CD4-positive, CD25-positive, alpha-beta regulatory T cell (primary cell): ENCODE measurements around the gene MARCHF10. TPM values are rescaled to one million over a fixed set of nuclear protein-coding genes. Genes with fewer than 3 reads are reported as not detected.
A peak's percentile ranks its signal among the peaks of the same experiment; 100 is the strongest.

Experiments
- ATAC-seq, 2 donors: fragments of 150-1000 bp; cut with Tn5 transposase; one replicate each; pipeline ENCODE4 v1.10.0; 2021; ENCODE audit warnings: low read depth in 2 of 2, moderate number of reproducible peaks in 2 of 2, moderate library complexity in 1 of 2
- DNase-seq, 3 donors: peaks; one replicate each; pipeline versions ENCODE4 v3.0.0 to v3.0.0-alpha.2; 2012 to 2022; ENCODE audit warnings: mixed read lengths in 1 of 3
- H3K27ac ChIP-seq: one replicate; pipeline ENCODE4 v1.7.0; 2013; ENCODE audit warnings: mild to moderate bottlenecking, low read length; ENCODE audit not compliant: insufficient read depth, poor library complexity, severe bottlenecking
- H3K27me3 ChIP-seq: one replicate; pipeline ENCODE4 v1.7.0; 2013; ENCODE audit warnings: low read length; ENCODE audit not compliant: control insufficient read depth, insufficient read depth
- H3K36me3 ChIP-seq: one replicate; pipeline ENCODE4 v1.7.0; 2013; ENCODE audit warnings: mild to moderate bottlenecking, low read length, moderate library complexity; ENCODE audit not compliant: control insufficient read depth, insufficient read depth
- H3K4me1 ChIP-seq: 2 replicates; pipeline ENCODE4 v1.7.0; 2013; ENCODE audit warnings: mild to moderate bottlenecking, low read length; ENCODE audit not compliant: insufficient read depth, control insufficient read depth, poor library complexity, severe bottlenecking
- H3K4me3 ChIP-seq: one replicate; pipeline ENCODE4 v1.7.0; 2013; ENCODE audit warnings: low read depth, mild to moderate bottlenecking, low read length, moderate library complexity
- H3K9me3 ChIP-seq, 2 experiments: 1 replicate in 1 of 2; 2 replicates in 1 of 2; pipeline ENCODE4 v1.7.0; 2013; ENCODE audit warnings: low read length in 2 of 2, mild to moderate bottlenecking in 1 of 2, moderate library complexity in 1 of 2; ENCODE audit not compliant: control insufficient read depth in 2 of 2
- H3K27ac Mint-ChIP-seq, 3 donors: one replicate each; pipeline ENCODE4 v1.8.0; 2020 to 2022; ENCODE audit warnings: mild to moderate bottlenecking in 3 of 3, mixed read lengths in 3 of 3, moderate library complexity in 2 of 3
- H3K27me3 Mint-ChIP-seq: one replicate; pipeline ENCODE4 v1.8.0; 2022; ENCODE audit warnings: mild to moderate bottlenecking, mixed read lengths
- H3K36me3 Mint-ChIP-seq: one replicate; pipeline ENCODE4 v1.8.0; 2020; ENCODE audit warnings: mixed read lengths
- H3K4me1 Mint-ChIP-seq, 4 donors: one replicate each; pipeline ENCODE4 v1.8.0; 2020 to 2022; ENCODE audit warnings: mixed read lengths in 4 of 4, mild to moderate bottlenecking in 1 of 4
- H3K4me3 Mint-ChIP-seq, 4 donors: one replicate each; pipeline ENCODE4 v1.8.0; 2020 to 2022; ENCODE audit warnings: mild to moderate bottlenecking in 4 of 4, mixed read lengths in 4 of 4, moderate library complexity in 3 of 4
- H3K9me3 Mint-ChIP-seq, 7 donors: one replicate each; pipeline ENCODE4 v1.8.0; 2020 to 2022; ENCODE audit warnings: mixed read lengths in 7 of 7, mild to moderate bottlenecking in 3 of 7, moderate library complexity in 2 of 7
- polyA plus RNA-seq, 4 donors: library from polyadenylated mRNA; unstranded; fragments of 300-500 nt; fragmentation: Illumina TruSeq; gene quantifications; one replicate each; pipeline ENCODE4 v1.2.3, GENCODE V29; 2021
- total RNA-seq: library from RNA; stranded (reverse); gene quantifications from one replicate; pipeline ENCODE4 v1.2.3, GENCODE V29; 2022

MARCHF10 gene
- total and polyA plus RNA-seq, 5 donors from 2014 or later = 0.12 to 0.48 (median 0.18) TPM; not detected in 2

DNA sequence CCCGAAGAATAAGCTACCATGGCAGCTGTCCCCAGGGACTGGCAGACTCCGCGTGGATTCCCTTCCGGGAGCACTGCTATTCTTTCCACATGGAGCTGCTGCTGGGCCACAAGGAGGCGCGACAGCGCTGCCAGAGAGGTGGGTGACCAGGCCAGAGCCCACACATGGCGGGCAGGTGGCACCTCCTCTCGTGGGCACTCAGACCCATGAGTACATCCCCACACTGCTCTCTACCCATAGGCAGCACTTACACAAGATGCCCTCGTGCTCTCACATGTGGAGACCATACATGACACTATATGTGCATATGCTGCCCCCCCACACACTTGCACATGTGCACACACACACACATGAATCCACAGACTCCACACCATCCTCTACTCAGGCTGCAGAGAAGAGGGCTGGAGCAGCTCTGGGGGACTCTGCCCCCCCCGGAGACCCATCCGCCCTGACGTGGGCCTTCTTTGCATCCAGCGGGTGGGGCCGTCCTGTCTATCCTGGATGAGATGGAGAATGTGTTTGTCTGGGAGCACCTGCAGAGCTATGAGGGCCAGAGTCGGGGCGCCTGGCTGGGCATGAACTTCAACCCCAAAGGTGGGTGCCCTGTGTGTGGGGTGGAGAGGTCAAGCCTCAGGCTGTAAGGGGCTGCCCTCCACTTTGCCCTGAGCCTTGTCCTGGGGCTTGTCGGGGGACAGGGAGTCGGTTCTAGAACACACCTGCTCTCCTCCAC, 117.8 kb downstream of the MARCHF10 start:
- Histone ChIP-seq H3K4me3 (no peak overlapping the region), H3K27ac (no peak overlapping the region), H3K27me3 (no peaks in the 10 kb centered on the region), H3K9me3 (no peaks in the 10 kb centered on the region), H3K36me3 (no peaks in the 10 kb centered on the region), H3K4me1 (no peaks in the 10 kb centered on the region)
- no peaks in the 10 kb centered on the region for H3K27me3 Mint-ChIP-seq
- H3K4me1 Mint-ChIP-seq = no peaks in the 10 kb centered on the region
- no peak overlapping the region for H3K4me3 Mint-ChIP-seq
- ATAC-seq (no peak), DNase-seq (no peak)
- H3K36me3 Mint-ChIP-seq = no peaks in the 10 kb centered on the region
- H3K27ac Mint-ChIP-seq = no peak overlapping the region
- H3K9me3 Mint-ChIP-seq = peaks cover 0 to 2% (median 0%) of the 10 kb centered on the region in 7 donors

DNA sequence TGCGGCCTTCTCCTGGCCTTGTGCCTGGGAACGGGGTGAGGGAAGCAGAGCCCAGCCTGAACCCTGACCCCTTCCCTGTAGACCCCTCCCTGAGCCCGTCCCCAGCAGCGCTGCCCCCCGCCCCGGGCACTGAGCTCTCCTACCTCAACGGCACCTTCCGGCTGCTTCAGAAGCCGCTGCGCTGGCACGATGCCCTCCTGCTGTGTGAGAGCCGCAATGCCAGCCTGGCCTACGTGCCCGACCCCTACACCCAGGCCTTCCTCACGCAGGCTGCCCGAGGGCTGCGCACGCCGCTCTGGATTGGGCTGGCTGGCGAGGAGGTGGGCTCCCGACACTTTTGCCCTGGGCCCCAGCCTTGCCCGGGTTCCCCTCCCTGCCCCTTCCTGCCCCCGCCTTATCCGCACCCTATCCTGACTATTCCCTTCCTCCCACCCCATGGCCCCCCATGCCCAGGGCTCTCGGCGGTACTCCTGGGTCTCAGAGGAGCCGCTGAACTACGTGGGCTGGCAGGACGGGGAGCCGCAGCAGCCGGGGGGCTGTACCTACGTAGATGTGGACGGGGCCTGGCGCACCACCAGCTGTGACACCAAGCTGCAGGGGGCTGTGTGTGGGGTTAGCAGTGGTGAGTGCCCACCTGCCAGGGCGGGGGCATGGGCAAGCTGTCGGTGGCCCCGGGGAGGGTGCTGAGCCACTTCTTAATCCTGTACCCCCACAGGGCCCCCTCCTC, 118.5 kb downstream of the MARCHF10 start:
- Mint-ChIP-seq H3K27me3 (no peaks in the 10 kb centered on the region), H3K9me3 (peaks cover 0 to 2% (median 0%) of the 10 kb centered on the region in 7 donors), H3K4me1 (no peaks in the 10 kb centered on the region), H3K27ac (no peak overlapping the region), H3K36me3 (no peaks in the 10 kb centered on the region), H3K4me3 (no peak overlapping the region)
- Histone ChIP-seq H3K4me1 (no peaks in the 10 kb centered on the region), H3K4me3 (no peak overlapping the region), H3K27me3 (no peaks in the 10 kb centered on the region), H3K9me3 (no peaks in the 10 kb centered on the region), H3K36me3 (no peaks in the 10 kb centered on the region), H3K27ac (no peak overlapping the region)
- ATAC-seq = peak in 1 of 2 donors; percentile 22
- no peak for DNase-seq

DNA sequence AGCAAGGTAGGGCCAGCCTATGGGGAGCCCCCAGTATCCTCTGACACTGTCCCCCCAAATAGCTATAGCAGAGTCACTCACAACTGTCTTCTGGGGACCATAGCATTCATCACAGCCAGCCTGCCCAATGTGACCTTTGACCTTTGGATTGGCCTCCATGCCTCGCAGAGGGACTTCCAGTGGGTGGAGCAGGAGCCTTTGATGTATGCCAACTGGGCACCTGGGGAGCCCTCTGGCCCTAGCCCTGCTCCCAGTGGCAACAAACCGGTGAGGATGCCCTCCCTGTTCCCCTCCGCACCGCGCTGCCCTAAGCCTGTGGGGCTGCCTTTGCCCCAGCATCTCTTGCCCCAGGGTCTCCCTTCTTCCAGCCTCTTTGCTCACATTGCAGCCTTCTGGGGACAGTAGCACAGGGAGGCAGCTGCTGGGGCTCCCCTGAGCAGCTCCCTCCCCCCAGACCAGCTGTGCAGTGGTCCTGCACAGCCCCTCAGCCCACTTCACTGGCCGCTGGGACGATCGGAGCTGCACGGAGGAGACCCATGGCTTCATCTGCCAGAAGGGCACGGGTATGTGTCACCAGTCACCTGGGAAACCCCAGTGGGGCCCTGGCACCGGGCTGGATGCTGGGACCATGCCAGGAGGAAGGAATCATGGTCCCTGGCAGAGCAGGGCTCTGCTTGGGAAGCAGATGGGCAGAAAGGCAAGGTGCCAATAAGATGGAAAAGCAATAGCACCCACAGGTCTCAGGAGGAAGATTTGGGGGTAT, 119.5 kb downstream of the MARCHF10 start:
- Mint-ChIP-seq H3K27me3 (no peaks in the 10 kb centered on the region), H3K4me1 (no peaks in the 10 kb centered on the region), H3K27ac (peak overlapping the region in 1 of 3 donors; percentile 26), H3K36me3 (no peaks in the 10 kb centered on the region), H3K9me3 (no peaks in the 10 kb centered on the region), H3K4me3 (peak overlapping the region in 1 of 4 donors; percentile 7)
- ATAC-seq = no peak
- DNase-seq = no peak
- H3K27me3 ChIP-seq = no peaks in the 10 kb centered on the region
- no peak overlapping the region for H3K4me3 ChIP-seq
- H3K9me3 ChIP-seq = no peaks in the 10 kb centered on the region
- H3K36me3 ChIP-seq = no peaks in the 10 kb centered on the region
- no peaks in the 10 kb centered on the region for H3K4me1 ChIP-seq
- H3K27ac ChIP-seq = no peak overlapping the region

DNA sequence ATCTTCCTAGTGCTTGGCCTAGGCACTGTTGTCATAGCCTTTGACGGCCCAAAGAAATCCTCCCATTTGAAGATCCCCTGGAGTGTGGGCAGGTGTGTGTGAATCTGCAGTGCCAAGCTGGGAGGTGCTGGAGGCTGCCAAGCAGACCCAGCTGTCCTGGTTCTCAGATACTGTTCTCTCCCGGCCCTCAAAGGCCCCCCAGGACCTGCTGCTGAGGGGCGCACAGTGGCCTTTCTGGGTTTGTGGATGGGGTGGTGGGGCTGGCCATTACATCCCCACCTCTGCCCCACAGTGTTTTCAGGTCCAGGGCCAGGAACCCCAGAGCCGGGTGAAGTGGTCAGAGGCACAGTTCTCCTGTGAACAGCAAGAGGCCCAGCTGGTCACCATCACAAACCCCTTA, 120.1 kb downstream of the MARCHF10 start:
- Histone ChIP-seq H3K4me1 (no peaks in the 10 kb centered on the region), H3K4me3 (no peak overlapping the region), H3K27ac (no peak overlapping the region), H3K36me3 (no peaks in the 10 kb centered on the region), H3K9me3 (no peaks in the 10 kb centered on the region), H3K27me3 (no peaks in the 10 kb centered on the region)
- no peak for ATAC-seq
- no peak overlapping the region for H3K27ac Mint-ChIP-seq
- H3K4me1 Mint-ChIP-seq = no peaks in the 10 kb centered on the region
- H3K36me3 Mint-ChIP-seq = no peaks in the 10 kb centered on the region
- H3K4me3 Mint-ChIP-seq = peak overlapping the region in 1 of 4 donors; percentile 7
- no peaks in the 10 kb centered on the region for H3K9me3 Mint-ChIP-seq
- no peaks in the 10 kb centered on the region for H3K27me3 Mint-ChIP-seq
- no peak for DNase-seq

DNA sequence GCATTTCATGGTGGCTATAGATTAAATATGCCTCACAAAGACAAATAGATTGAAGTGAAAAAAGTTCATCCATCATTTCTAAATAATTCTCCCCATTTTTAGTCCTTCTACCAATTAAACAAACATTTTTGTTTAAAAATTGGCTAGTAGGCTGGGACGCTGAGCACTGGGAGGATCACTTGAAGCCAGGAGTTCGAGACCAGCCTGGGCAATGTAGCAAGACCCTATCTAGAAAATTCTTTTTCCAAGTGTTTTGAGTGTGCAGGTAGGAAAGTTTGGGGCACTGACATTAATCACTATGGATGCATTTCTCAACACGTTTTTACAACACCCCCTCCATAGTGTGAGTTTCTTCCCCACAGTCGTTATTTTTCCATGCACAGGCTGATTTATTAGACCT, 123.9 kb downstream of the MARCHF10 start:
- H3K36me3 Mint-ChIP-seq = no peaks in the 10 kb centered on the region
- H3K4me1 ChIP-seq = no peaks in the 10 kb centered on the region
- ATAC-seq = no peak
- no peaks in the 10 kb centered on the region for H3K27me3 Mint-ChIP-seq
- DNase-seq = no peak
- no peak overlapping the region for H3K4me3 ChIP-seq
- H3K4me3 Mint-ChIP-seq = no peak overlapping the region
- no peaks in the 10 kb centered on the region for H3K9me3 ChIP-seq
- no peaks in the 10 kb centered on the region for H3K36me3 ChIP-seq
- no peaks in the 10 kb centered on the region for H3K4me1 Mint-ChIP-seq
- no peaks in the 10 kb centered on the region for H3K9me3 Mint-ChIP-seq
- no peaks in the 10 kb centered on the region for H3K27me3 ChIP-seq
- no peak overlapping the region for H3K27ac ChIP-seq
- H3K27ac Mint-ChIP-seq = no peak overlapping the region

DNA sequence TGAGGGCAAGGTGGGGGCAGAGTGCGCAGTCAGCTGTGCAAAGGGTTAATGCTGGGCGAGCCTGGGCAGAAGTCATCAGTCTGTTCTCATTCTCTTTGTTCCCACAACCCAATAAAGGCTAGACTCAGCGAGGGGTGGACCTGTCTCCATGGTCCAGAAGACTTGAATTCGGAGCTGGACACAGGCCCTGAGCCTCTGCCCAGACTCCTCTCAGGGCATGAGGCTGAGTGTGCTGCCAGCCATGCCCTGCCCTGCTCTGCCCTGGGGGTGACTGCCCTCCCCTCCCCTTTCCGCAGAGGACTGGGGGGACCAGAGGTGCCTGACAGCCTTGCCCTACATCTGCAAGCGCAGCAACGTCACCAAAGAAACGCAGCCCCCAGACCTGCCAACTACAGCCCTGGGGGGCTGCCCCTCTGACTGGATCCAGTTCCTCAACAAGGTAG, 126.2 kb downstream of the MARCHF10 start:
- peak overlapping the region in 1 of 3 donors; percentile 20 for H3K27ac Mint-ChIP-seq
- DNase-seq (no peak), ATAC-seq (no peak)
- H3K36me3 Mint-ChIP-seq = no peaks in the 10 kb centered on the region
- H3K4me3 ChIP-seq = no peak overlapping the region
- H3K4me1 Mint-ChIP-seq = no peaks in the 10 kb centered on the region
- no peak overlapping the region for H3K27ac ChIP-seq
- no peaks in the 10 kb centered on the region for H3K36me3 ChIP-seq
- H3K27me3 Mint-ChIP-seq = no peaks in the 10 kb centered on the region
- no peaks in the 10 kb centered on the region for H3K4me1 ChIP-seq
- H3K9me3 ChIP-seq = no peaks in the 10 kb centered on the region
- no peak overlapping the region for H3K4me3 Mint-ChIP-seq
- H3K27me3 ChIP-seq = no peaks in the 10 kb centered on the region
- H3K9me3 Mint-ChIP-seq = no peaks in the 10 kb centered on the region

DNA sequence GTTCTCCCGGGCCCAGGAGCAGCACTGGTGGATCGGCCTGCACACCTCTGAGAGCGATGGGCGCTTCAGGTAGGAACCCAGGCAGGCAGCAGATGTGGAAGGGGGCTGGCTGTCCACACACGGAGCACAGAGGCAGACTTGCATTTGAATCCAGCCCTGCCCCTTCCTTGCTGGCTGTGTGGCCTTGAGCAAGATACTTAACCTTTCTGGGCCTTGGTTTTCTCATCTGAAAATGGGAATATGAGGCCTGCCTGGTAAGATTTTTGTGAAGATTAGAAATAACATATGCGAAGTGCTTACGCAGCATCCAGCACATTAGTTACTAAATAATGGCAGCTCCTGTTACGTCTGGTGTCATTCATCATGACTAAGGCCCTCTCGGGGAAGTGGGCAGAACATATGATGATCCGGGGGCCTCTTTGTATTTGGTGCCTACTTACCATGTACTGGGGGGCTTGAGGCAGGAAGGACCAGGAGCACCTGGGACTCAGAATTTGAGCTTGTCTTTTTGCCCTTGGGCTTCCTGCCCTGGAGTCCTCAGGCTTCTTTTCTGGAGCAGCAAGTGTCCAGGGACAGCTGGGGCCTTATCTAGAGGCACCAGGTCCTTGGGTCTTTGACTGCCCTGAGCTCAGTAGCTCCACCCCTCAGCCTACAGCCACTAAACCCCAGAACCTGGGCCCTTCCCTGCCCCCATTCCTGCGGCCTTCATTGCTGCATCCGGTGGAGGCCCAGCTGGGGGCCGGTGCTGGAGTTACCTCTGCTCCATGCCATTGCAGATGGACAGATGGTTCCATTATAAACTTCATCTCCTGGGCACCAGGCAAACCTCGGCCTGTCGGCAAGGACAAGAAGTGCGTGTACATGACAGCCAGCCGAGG, 126.8 kb downstream of the MARCHF10 start:
- Mint-ChIP-seq H3K4me1 (no peaks in the 10 kb centered on the region), H3K27ac (peak overlapping the region in 1 of 3 donors; percentile 20), H3K36me3 (no peaks in the 10 kb centered on the region), H3K27me3 (no peaks in the 10 kb centered on the region), H3K9me3 (no peaks in the 10 kb centered on the region), H3K4me3 (no peak overlapping the region)
- Histone ChIP-seq H3K4me1 (no peaks in the 10 kb centered on the region), H3K27ac (no peak overlapping the region), H3K9me3 (no peaks in the 10 kb centered on the region), H3K27me3 (no peaks in the 10 kb centered on the region), H3K36me3 (no peaks in the 10 kb centered on the region), H3K4me3 (no peak overlapping the region)
- ATAC-seq = no peak
- DNase-seq = no peak
